HG02973 (cell line): ENCODE data around the gene NHERF2.
"Not testable (repeated sequence)": the region's sequence is repeated elsewhere in the genome, so short reads cannot be mapped to it uniquely, and the experiment has no call there.

Source experiments
- ATAC-seq: cut with Tn5 transposase; IDR thresholded peaks from one replicate; pipeline ENCODE4 v1.9.1; 2021; ENCODE audit warnings: moderate library complexity; ENCODE audit not compliant: unreplicated experiment

The NHERF2 gene

DNA sequence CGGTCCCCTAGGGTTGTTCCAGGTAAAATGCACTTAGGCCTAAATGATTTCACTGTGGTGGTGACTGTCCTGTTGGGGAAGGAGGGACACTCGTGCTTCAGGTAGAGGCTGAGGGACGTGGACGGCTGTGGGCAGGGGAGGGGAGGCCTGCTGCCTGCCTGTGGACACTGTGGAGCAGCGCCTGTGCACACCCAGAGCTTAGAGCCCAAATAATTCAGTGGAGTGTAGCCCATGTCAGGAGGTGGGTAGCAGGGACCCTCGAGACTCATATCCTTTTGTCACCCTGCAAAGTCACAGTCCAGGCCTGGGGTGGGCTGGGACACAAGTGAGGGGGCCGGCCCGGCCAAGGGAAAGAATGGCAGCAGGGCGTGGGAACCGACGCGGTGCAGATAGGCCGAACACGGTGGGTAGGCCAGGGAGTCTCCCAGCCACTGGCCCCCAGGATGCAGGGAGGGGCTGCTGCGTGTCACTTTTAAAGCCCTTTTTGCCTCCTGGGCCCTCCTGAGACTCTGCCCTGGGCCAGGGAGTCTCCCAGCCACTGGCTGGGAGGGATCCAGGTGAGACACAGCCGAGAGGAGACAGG lies 733 bp upstream of the NHERF2 start:
- ATAC-seq = no peak

DNA sequence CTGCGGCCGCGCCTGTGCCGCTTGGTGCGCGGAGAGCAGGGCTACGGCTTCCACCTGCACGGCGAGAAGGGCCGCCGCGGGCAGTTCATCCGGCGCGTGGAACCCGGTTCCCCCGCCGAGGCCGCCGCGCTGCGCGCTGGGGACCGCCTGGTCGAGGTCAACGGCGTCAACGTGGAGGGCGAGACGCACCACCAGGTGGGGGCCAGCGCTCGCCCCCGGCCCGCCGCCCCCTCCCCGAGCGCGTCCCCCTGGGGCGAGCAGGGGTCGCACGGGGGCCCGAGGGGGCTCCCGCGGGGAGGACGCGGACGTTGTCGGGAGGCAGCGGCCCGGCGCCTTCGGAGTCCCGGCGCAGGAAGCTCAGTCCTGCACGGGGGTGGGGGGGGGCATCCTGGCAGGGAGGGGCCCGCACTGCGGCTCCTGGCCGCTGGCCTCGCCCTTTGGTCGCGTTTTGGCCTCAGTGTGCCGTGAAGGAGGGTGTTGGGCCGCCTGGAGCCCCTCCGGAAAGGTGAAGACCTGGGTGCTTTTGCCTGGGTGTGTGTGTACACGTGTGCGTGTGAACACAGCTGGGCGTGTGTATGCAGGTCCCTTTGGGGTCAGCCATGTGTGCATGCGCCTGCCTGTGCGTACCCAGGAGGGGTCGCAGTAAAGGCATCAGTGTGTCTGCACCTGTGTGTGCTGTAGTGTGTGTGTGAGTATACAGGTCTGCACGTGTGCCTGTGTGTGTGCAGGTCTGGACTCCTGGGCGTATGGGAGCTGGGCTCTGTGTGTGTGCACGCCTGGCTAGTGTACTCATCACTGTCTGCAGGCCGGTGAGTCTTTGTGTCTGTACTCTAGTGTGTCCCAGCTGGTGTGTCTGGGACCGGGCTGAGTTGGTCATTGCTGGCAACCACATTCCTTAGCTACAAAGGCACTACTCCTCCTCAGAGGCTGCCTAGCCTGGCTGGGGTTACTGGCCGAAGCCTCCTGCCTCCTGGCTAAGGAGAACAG lies 615 bp downstream of the NHERF2 start:
- ATAC-seq = no peak

DNA sequence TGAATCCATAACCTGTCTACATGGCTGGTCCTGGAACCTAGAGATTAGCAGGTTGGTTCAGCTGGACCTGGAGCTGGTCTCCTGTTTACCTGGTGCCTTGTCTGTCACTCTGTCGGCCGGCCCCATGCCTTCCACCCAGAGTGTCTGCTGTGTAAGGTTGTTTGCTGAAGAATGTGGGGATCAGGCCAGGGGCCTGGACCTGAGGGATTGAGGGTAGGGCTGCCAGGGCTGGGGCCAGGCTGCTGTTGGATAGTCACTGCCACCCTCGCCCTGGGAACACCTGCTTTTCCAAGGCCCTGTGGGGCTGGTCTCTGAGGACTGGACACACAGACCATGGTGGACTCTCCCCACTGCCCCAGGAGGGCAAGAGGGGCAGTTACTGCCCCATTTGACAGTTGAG lies 1.4 kb downstream of the NHERF2 start:
- ATAC-seq = no peak

DNA sequence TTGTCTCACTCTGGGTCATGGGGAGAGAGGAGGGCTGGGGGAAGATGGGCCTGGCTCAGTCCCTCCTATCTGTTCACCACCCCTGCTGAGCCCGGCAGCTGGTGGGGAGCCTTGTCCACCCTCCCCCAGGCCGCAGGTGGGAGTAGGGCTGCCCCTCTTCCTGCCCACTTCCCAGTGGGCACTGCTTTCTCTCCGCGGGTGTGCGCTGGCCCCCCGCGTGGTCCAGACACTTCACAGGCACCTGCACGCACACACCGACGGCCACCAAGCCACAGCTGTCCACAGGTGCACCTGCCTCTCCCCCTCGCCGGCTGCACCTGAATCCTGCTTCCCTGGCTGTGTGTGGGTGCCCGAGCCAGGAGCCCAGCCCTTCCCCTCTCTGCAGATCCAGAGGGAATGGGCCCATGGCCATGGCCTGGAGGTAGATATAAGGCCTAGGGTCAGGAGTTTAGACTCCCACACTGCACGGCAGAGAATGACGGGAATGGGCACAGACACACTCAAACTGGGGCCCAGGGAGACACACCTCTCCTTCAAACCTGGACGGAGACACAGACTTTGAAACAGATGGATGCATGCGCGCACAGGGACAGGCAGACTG lies 2.0 kb downstream of the NHERF2 start:
- ATAC-seq = no peak

DNA sequence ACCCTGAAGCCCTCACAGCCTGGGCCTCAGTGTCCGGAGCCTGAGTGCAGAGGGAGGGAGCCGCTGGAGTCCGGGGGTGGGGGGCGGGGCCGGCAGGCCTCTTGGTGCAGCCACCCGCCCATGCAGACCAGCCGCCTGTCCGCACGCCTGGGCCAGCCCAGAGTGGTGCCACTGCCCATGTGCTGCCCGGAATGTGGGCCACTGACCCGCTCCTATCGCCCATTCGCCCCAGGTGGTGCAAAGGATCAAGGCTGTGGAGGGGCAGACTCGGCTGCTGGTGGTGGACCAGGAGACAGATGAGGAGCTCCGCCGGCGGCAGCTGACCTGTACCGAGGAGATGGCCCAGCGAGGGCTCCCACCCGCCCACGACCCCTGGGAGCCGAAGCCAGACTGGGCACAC lies 2.6 kb downstream of the NHERF2 start:
- no peak for ATAC-seq

DNA sequence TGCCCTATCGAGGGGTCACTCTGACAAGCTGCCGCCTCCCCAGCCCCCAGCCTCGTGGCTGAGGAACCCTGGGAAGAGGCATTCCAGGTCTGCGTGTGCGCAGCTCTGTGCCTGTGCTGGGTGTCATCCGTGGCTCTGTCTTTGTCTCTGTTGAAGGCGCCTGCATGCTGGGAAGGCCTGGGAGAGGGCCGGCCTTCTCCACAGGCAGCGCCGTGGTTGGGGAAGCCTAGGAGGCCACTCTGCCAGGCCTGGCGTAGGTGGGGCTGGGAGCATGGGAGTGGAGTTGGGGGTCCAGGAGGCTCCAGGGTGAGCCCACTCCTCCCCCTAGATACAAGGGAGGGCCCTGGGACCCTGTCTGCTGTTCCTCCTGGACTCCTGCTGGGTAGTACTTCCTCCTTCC lies 3.3 kb downstream of the NHERF2 start:
- ATAC-seq = no peak

DNA sequence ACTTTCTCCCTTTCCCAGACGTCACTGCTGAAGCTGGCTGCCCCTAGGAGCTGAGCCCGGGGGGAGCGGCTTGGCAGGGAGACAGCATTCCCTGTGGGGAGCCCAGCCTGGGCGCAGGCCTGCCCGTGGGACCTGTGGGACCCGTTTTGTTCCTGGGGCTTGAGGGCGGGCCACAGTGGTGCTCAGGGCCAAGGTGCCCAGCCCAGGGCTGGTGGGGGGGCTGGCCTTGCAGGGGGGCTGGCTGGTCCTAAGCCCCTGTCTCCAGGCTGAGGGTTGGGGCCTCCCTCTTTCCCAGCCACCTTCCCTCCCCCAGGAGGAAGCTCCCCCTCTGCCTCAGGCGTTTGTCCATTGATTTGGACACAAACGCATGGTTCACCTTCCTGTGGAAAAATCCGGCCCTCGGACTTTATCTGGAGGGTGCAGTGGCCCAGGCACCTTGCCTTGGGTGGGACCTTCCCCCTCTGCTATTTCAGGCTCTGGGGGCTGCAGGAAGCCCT lies 4.4 kb downstream of the NHERF2 start:
- ATAC-seq = no peak

DNA sequence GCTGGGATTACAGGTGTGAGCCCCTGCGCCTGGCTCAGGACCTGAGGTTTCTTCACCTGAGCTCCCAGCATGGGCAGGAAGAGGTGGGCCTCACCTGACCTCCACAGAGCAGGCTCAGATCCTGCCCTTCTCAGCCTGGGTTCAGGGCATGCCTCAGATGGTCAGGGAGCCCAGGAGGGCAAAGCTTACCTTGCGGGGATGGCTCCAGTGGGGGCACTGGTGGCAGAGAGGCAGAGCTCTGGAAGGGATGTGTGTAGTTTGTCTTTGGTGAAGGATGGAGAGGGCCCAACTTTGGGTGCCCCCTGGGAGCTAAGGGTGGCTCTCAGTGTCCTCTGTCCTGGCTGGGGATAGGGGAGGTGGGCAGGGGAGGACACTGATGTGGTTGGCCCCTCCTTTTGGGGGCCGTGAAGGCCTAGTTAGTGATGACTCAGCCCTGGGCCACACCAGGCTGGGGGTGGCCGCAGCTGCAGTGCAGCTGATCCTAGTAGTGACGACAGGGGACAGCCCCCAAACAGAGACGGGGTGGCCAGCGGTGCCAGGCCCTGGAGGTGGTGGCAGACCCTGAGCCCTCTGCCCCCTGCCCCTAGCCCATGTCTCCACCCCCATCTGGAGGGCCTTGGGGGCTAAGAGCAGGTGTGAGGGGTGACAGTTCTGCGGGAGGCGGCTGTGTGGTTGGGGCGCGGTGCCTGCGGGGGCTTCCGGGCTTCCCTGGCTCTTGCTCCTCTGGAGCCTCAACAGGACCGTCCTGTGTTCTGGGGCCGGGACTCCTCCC lies 5.8 kb downstream of the NHERF2 start:
- ATAC-seq = no peak

DNA sequence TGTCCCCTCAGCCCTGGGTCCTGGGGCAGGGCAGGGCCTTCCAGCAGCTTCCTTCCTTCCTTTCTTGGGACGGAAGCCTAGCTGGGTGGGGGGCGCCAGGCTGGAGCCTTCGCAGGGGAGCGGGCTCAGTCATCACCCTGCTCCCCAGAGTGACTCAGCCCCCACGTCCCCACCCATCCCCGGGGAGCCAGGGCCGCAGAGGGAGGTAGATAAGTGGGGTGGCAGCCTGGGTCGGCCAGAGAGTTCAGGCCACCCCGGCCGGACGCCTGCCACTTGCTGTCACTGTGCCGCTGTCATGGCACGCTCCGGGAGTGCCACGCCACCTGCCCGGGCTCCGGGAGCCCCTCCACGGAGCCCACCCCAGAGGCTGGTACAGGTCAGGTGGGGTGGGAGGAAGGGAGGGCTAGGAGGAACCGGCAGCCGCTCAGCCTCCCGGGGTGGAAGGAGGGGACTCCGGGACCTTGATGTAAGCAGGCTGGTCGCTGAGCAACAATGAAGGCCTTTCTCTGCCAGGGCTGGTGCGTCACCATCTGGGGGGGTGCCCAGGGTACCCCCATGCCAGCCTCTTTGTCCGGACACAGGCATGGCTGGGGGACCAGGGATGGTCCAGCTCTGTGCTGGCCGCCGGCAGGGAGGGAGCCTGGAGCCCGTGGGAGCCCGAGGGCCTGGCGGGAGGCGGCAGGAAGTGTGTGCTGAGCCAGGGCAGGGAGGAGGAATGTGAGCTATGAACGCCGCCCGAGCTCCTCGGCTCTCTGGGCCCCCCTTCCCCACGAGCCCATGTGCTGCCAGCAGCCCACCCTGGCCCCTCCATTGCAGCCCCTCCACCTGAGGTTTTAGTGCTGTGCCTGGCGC lies 6.6 kb downstream of the NHERF2 start:
- ATAC-seq = no peak

DNA sequence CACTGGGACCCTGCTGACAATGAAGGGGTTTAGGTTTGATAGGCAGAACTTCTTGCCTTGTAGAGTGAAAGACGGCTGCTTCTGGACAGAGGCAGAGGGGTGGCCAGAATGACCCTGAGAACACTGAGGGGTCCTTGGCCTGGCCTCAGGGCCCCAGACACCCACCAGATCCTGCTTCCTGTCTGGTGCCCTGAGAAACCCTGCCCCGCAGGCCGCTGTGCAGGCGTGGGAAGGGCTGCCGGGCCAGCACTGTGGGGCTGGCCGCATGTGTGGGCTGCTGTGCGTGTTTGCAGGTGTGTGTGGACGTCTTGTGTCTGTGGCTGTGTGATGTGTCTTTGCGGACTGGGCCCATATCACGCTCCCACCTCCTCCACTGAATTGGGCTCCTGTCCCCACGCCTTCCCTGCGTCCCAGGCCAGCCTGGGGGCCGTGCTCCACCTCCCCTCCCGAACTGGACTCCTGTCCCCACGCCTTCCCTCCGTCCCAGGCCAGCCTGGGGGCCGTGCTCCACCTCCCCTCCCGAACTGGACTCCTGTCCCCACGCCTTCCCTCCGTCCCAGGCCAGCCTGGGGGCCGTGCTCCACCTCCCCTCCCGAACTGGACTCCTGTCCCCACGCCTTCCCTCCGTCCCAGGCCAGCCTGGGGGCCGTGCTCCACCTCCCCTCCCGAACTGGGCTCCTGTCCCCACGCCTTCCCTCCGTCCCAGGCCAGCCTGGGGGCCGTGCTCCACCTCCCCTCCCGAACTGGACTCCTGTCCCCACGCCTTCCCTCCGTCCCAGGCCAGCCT lies 7.4 kb downstream of the NHERF2 start:
- not testable (repeated sequence) for ATAC-seq

DNA sequence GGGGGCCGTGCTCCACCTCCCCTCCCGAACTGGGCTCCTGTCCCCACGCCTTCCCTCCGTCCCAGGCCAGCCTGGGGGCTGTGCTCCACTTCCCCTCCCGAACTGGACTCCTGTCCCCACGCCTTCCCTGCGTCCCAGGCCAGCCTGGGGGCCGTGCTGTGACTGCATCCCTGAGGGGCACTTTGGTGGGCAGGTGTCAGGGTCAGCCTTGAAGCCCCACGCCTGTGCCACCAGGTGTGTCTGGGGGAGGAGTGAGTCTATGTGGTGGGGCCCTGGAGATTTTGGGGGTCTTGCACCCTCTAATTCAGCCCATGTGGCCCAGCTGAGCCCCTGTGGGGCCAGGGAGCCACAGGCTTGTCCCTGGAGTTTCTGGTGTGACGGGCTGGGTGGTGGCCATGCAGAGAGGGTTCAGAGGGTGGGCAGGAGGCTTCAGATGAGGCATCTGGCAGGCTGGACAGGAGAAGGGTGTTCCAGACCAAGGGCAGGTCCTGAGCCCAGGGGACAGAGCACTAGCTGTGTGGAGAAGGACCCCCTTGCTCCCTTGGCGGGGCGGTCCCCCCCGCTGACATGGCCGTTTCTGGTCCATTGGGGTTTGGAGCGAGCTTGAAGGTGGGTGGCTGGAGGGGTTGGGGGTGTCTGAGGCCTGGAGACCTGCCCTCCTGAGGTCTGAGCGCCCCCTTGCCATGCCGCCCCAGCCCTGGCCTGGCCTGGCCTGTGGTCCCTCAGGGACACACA lies 8.2 kb downstream of the NHERF2 start:
- ATAC-seq = no peak

DNA sequence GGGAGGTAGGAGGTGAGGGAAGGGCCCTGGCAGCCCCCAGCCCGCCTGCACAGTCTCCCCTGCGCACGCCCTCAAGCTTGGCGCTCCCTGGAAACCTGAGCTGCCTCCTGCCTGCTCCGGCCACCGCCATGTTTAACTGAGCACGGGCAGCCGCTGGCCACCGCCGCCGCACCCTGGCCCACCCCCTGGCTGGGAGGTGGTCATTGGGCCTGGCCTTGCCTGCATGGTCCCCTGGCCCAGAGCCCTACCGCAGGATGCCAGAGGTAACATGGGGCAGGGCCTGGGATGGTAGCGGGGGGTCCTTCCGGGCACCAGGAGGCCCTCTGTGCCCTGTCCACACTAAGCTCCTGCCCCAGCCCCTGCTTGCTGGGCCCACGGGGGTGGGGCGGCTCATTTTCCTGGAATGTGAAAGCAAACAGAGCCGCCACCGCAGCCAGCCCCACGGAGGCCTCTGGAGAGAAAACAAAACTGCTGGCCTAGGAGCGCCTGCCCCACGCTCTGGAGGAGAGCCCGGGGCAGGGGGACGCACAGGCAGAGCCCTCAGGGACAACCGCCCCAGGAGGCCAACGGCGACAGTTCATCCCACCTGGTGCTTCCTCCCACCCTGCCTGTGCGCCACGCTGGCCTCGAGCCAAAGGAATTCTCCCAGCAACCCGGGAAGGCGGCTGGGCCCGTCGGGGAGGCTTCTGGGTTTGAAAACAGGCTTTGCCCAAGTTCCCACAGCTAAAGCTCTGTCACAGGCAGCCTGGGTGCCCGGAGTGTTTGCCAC lies 8.9 kb downstream of the NHERF2 start:
- ATAC-seq = no peak

DNA sequence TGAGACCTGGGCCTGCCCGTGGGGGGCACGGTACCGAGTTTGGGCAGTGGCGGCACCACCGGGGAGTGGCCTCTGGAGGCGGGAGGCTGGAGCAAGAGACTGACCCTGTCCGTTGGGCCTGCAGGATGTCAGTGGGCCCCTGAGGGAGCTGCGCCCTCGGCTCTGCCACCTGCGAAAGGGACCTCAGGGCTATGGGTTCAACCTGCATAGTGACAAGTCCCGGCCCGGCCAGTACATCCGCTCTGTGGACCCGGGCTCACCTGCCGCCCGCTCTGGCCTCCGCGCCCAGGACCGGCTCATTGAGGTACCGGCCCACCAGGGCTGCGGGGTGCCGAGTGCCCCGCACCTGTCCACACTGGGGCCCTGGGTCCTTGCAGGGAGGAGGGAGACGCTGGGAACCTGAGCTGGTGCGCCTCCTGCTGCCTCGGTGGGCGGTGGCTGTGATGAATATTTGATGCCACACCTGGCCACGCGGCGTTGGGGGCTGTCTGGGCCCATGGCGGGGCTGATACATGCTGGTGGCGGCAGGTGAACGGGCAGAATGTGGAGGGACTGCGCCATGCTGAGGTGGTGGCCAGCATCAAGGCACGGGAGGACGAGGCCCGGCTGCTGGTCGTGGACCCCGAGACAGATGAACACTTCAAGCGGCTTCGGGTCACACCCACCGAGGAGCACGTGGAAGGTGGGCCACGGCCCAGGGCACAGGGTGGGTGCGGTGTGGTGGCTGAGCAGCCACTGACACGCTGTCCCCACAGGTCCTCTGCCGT lies 9.7 kb downstream of the NHERF2 start:
- no peak for ATAC-seq

DNA sequence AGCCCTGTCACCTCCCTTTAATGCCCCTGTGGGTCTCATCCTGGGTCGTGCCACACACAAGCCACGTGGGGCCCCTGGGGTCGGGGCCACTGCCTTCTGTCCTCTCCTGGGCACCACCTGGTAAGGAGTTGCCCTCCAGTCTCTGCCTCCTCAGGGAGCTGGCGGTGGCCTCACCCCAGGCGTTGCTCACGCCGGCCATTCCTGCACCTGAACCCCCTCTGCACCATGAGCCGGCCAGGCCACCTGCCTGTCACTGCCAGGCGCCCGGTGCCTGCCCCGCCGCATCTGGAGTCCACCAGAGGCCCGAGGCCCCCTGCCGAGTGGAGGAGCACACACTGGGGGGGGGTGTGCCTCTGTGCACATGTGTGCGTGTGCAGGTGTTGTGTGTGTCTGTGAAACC lies 10.4 kb downstream of the NHERF2 start:
- no peak for ATAC-seq

DNA sequence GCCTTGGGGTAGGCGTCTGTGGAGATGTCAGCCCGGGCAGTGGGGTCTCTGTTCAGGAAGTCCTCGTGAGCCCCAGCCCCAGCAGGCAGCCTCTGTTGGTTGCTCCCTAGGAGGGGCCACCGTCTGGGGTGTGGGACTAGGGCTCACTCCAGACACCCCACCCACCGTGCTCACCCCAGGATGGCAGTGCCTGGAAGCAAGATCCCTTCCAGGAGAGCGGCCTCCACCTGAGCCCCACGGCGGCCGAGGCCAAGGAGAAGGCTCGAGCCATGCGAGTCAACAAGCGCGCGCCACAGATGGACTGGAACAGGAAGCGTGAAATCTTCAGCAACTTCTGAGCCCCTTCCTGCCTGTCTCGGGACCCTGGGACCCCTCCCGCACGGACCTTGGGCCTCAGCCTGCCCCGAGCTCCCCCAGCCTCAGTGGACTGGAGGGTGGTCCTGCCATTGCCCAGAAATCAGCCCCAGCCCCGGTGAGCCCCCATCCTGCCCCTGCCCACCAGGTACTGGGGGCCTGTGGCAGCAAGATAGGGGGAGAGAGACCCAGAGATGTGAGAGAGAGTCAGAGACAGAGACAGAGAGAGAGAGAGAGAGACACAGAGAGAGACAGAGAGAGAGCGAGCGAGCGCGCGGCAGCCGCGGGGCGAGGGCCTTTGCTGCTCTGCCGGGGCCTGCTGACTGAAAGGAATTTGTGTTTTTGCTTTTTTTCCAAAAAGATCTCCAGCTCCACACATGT lies 11.1 kb downstream of the NHERF2 start:
- no peak for ATAC-seq

DNA sequence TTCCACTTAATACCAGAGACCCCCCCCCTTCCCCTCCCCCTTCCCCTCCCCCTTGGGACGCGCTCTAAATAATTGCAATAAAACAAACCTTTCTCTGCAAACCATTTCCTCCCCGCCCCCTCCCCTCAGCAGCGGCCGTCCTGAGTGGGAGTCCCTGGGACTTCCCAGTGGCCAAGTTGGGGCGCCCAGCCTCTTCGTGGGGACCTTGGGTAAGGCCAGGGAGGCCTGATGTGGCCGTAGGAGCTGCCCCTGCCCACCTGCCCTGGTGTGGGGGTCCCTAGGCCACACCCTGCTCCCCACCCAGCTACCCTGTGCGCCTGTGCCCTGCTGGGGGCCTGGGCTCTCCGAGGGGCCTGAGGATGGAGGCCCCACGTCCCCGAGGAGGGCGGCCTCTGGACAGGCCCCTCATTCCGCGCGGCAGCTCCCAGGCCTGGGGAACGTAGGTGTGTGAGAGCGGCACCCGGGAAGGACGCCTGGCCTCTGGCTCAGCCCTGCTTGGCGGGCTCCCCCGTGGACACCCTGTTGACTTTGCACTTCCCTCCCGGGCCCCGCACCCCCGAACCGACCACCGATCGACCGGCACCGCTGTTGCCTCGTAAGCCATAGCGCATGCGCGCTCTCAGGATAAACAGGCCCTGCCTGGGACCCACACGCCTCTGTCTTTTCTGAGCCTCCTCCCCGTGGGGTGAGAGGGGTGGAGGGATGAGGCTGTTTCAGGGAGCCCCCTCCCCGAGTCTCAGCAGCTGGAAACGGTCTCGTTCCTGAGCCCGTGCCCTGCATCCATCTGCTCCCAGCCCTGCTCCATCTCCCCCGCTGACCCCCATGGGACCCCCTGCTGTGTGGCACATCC lies 11.9 kb downstream of the NHERF2 start:
- no peak for ATAC-seq
